ENCODE results near the gene SCD5.

- TF ChIP-seq CTCF (IDR thresholded peaks at IDR 0.05; ENCODE audit: low read length) (no peak), EZH2 (optimal IDR thresholded peaks at IDR 0.05; ENCODE audit: low read depth, low read length) (no peak), EZH2phosphoT487 (IDR thresholded peaks at IDR 0.05; ENCODE audit: low read length) (no peak)
These were observed 205.2 kb downstream of the SCD5 start for GRCh38 chr4:82593411-82593810.
